Choroid plexus epithelial cell (primary cell): ENCODE measurements around the gene ASXL2.

ENCODE experiments used
- DNase-seq: peaks from one replicate; pipeline ENCODE4 v3.0.0-alpha.2; 2010; ENCODE audit warnings: low read depth
- H3K4me3 ChIP-seq: 2 replicates; pipeline ENCODE4 v1.5.1; 2011; ENCODE audit warnings: low read depth, mild to moderate bottlenecking, control low read depth, low read length, moderate library complexity
- CTCF ChIP-seq: conservative IDR thresholded peaks from 2 replicates; pipeline ENCODE4 v1.5.1; 2011; ENCODE audit warnings: low read depth, mild to moderate bottlenecking, control low read depth, inconsistent platforms, low read length, moderate library complexity

ASXL2 gene

GRCh38 chr2:25879133-25879730 lies 945 bp upstream of the ASXL2 start:
- no peak for TF ChIP-seq CTCF
- peak overlapping the region; percentile 98 for H3K4me3 ChIP-seq
- DNase-seq, result peak; percentile 73

GRCh38 chr2:25877431-25878360 lies 591 bp downstream of the ASXL2 start:
- DNase-seq, result peak; percentile 66

GRCh38 chr2:25872134-25872533 lies 6.2 kb downstream of the ASXL2 start:
- no peak for DNase-seq
- TF ChIP-seq CTCF, result no peak
- H3K4me3 ChIP-seq, result no peak overlapping the region

More at GRCh38 chr2:25877431-25878360, 591 bp downstream of the ASXL2 start:
- no peak for TF ChIP-seq CTCF
- H3K4me3 ChIP-seq, result peak overlapping the region; percentile 98

GRCh38 chr2:25867396-25868003 lies 10.8 kb downstream of the ASXL2 start:
- TF ChIP-seq CTCF, result no peak
- no peak overlapping the region for H3K4me3 ChIP-seq
- no peak for DNase-seq

- no peak for TF ChIP-seq CTCF
- DNase-seq, result no peak
- no peak overlapping the region for H3K4me3 ChIP-seq
Measured at GRCh38 chr2:25856377-25856776, 21.9 kb downstream of the ASXL2 start.

GRCh38 chr2:25855065-25855464 lies 23.2 kb downstream of the ASXL2 start:
- H3K4me3 ChIP-seq, result no peak overlapping the region
- DNase-seq, result no peak
- TF ChIP-seq CTCF, result no peak
